ENCODE data around the gene AP2A1. TPM values are rescaled to one million over a fixed set of nuclear protein-coding genes. Genes with fewer than 3 reads are reported as not detected.

Gene AP2A1
- total and polyA plus RNA-seq, 2 of the 13 experiments (the other 11 are each of a cell fraction or from before 2014, with no cell fraction given) = 22.7 to 39.7 TPM

DNA sequence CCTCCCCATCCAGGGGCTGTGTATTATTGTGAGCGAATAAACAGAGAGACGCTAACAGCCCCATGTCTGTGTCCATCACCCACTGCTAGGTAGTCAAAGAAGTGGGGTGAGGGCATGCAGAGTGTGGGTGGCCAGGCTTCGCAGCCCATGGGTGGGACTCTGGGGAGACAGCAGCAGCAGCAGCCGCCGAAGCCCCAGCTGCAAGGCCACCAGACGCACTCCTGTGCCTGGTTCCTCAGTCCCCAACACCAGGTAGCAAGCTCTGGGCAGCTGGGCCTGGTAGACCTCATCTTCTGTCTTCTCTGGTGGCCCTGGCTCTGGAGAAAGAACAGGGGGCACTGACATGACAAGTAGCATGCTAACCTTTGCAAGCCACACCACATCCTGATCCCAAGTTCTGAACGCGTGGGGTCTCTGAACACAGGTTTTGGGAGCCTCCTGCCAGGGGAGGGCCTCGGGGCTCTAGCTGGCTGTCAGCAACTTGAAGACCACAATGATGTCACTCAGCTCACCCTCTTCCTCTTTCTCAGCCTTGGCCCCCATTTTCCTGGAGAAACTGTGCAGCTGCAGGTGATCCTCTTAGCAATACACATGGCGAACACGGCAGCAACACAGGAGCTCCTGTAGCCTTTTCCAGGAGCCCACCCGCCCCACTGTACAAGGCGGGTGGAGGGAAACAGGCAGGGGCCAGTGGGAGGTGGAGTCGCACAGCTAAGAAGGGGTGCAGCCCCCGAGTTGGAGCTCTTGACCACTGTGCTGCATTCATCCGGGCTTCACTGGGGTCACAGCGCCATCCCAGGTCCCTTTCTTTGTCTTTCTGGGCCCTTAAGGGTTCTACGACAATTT, 40.5 kb downstream of the AP2A1 start:
- FAIRE-seq (no peak), ATAC-seq (no peak), DNase-seq (ENCODE audit: low spot score) (no peak)
- Histone ChIP-seq H2AFZ (ENCODE audit: low read length) (no peak overlapping the region), H3K9me3 (ENCODE audit: low read length) (no peaks in the 10 kb centered on the region), H3K4me2 (ENCODE audit: low read depth, low read length) (no peak overlapping the region), H3K79me2 (ENCODE audit: insufficient read depth, low read length) (no peaks in the 10 kb centered on the region), H3K4me3 (replicated peaks in 1 of 3; ENCODE audit: insufficient read depth in 1 of 3, low read depth in 2 of 3, low read length in 3 of 3) (no peak overlapping the region), H3K4me1 (ENCODE audit: insufficient read depth, low read length) (peaks cover 14% of the 10 kb centered on the region), H3K27me3 (ENCODE audit: control insufficient read depth in 1 of 2, insufficient read depth in 2 of 2, low read length in 2 of 2) (no peaks in the 10 kb centered on the region), H4K20me1 (ENCODE audit: insufficient read depth, low read length) (no peaks in the 10 kb centered on the region), H3K27ac (ENCODE audit: extremely low read length, insufficient read depth, low read length) (no peak overlapping the region), H3K9ac (ENCODE audit: insufficient read depth, low read depth, low read length) (no peak overlapping the region), H3K36me3 (replicated peaks in 1 of 2; ENCODE audit: control insufficient read depth in 1 of 2, insufficient read depth in 2 of 2, low read length in 2 of 2) (peaks cover 3 to 14% of the 10 kb centered on the region in 2 experiments; a peak in 2 of 5 replicates)
- no TSS peak for BruUV-seq (replicated peaks)
- in situ Hi-C loops (cut with HindIII; ENCODE audit: extremely low pct_ligation_motif_present, low pct_unique_long_range_greater_than_20kb) (no loop called here), intact Hi-C loops (cut with micrococcal nuclease; ENCODE audit: unreplicated experiment) (no loop called here)
- TF ChIP-seq MTERF4 (CRISPR knock-in tag; IDR thresholded peaks at IDR 0.05) = no peak
- TF ChIP-seq, protein P1, sequence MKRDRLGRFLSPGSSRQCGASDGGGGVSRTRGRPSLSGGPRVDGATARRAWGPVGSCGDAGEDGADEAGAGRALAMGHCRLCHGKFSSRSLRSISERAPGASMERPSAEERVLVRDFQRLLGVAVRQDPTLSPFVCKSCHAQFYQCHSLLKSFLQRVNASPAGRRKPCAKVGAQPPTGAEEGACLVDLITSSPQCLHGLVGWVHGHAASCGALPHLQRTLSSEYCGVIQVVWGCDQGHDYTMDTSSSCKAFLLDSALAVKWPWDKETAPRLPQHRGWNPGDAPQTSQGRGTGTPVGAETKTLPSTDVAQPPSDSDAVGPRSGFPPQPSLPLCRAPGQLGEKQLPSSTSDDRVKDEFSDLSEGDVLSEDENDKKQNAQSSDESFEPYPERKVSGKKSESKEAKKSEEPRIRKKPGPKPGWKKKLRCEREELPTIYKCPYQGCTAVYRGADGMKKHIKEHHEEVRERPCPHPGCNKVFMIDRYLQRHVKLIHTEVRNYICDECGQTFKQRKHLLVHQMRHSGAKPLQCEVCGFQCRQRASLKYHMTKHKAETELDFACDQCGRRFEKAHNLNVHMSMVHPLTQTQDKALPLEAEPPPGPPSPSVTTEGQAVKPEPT (CRISPR knock-in tag; IDR thresholded peaks at IDR 0.05; ENCODE audit: low read depth) = no peak
- no peak for TF ChIP-seq SIN3A (IDR thresholded peaks at IDR 0.05; ENCODE audit: borderline replicate concordance, low read depth, low read length)
- no peak for TF ChIP-seq KLF12 (CRISPR knock-in tag; IDR thresholded peaks at IDR 0.05; ENCODE audit: borderline replicate concordance)
- no peak for TF ChIP-seq KIAA2018 (CRISPR knock-in tag; IDR thresholded peaks at IDR 0.05; ENCODE audit: borderline replicate concordance)
- TF ChIP-seq ARNT (IDR thresholded peaks at IDR 0.05) = no peak
- TF ChIP-seq ZNF839 (CRISPR knock-in tag; IDR thresholded peaks at IDR 0.05; ENCODE audit: borderline replicate concordance) = no peak
- ChIA-PET CTCF (ENCODE audit: low intra/inter-chr PET ratio, low total read pairs) (no interaction called here), POLR2A (interaction anchor here (0.8 kb wide), 1 partner anchor 61 kb away, joined by 3 read pairs; the partner anchor contains the start of gene PNKP)
- WGBS (ENCODE audit: low lambda C conversion rate) = 91% methylated on average over 13 of the region's 18 CpGs
